ENCODE results near the gene FBXO24. TPM values are rescaled to one million over a fixed set of nuclear protein-coding genes. Genes with fewer than 3 reads are reported as not detected.

FBXO24 gene
- total and polyA plus RNA-seq, 9 of the 15 experiments (the other 6 are each of a cell fraction or from before 2014, with no cell fraction given), result 0.17 to 0.95 (median 0.50) TPM

DNA sequence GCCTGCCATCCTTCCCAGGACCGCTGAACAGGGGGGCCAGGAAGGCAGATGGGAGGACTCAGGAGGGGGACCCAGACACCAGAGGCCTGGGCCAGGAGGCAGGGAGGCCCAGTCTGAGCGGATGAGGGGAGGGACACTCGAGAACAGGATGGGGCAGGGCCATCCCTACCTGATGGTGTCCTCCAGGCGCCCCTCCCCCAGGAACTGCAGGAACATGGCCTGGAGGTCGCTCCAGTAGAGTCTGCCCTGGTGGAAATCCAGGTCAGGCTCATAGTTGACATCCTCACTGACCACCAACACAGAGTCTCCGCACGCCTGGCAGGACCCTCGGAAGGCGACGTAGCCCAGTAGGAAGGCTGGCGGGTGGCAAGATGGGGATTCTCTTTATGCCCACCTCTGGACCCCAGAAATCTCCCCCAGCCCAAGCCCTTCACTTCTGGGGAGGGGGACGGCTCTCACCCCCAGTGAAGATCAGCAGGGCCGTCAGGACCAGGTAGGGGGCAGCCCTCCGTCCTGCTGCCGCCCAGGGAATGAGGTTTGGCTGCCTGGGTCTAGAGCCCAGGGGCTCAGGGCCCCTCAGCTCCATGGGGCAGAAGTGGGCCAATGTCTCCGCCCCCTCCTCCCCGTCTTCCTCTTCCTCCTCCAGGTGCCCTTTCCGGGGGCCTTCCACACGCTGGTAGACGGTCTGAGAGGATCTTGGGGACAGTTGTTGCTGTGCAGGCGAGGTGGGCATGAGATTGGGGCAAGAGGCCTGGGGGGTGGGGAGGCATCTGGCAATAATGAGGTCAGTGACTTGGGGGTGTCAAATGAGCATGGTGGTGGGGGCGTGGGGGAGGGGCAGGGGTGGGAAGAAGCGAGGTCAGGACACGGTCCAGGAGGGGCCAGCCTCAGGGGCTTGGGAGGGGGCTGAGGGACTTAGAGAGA is 54.7 kb downstream of the FBXO24 start (continued):
- TF ChIP-seq, protein P1, sequence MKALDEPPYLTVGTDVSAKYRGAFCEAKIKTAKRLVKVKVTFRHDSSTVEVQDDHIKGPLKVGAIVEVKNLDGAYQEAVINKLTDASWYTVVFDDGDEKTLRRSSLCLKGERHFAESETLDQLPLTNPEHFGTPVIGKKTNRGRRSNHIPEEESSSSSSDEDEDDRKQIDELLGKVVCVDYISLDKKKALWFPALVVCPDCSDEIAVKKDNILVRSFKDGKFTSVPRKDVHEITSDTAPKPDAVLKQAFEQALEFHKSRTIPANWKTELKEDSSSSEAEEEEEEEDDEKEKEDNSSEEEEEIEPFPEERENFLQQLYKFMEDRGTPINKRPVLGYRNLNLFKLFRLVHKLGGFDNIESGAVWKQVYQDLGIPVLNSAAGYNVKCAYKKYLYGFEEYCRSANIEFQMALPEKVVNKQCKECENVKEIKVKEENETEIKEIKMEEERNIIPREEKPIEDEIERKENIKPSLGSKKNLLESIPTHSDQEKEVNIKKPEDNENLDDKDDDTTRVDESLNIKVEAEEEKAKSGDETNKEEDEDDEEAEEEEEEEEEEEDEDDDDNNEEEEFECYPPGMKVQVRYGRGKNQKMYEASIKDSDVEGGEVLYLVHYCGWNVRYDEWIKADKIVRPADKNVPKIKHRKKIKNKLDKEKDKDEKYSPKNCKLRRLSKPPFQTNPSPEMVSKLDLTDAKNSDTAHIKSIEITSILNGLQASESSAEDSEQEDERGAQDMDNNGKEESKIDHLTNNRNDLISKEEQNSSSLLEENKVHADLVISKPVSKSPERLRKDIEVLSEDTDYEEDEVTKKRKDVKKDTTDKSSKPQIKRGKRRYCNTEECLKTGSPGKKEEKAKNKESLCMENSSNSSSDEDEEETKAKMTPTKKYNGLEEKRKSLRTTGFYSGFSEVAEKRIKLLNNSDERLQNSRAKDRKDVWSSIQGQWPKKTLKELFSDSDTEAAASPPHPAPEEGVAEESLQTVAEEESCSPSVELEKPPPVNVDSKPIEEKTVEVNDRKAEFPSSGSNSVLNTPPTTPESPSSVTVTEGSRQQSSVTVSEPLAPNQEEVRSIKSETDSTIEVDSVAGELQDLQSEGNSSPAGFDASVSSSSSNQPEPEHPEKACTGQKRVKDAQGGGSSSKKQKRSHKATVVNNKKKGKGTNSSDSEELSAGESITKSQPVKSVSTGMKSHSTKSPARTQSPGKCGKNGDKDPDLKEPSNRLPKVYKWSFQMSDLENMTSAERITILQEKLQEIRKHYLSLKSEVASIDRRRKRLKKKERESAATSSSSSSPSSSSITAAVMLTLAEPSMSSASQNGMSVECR (CRISPR knock-in tag; IDR thresholded peaks at IDR 0.05), result no peak; the same call in 1 of the 2 replicates
- TF ChIP-seq, protein P2, sequence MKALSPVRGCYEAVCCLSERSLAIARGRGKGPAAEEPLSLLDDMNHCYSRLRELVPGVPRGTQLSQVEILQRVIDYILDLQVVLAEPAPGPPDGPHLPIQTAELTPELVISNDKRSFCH (CRISPR knock-in tag; IDR thresholded peaks at IDR 0.05), result no peak
- TF ChIP-seq, protein P2 (tag; IDR thresholded peaks at IDR 0.05), result no peak
- TF ChIP-seq EGR1 (conservative IDR thresholded peaks at IDR 0.05) (peak; percentile 26; the same call in 1 of the 2 replicates), SIN3A (IDR thresholded peaks at IDR 0.05; ENCODE audit: borderline replicate concordance in 2 of 2, control insufficient read depth in 1 of 2, low read depth in 2 of 2, low read length in 2 of 2) (peak in 1 of 2 experiments; percentile 20; a peak in 1 of 4 replicates), NCOA4 (IDR thresholded peaks at IDR 0.05; ENCODE audit: partially characterized antibody) (no peak), TAL1 (IDR thresholded peaks at IDR 0.05) (no peak), SPI1 (IDR thresholded peaks at IDR 0.05; ENCODE audit: borderline replicate concordance, low read depth, low read length) (peak; percentile 44; the same call in 1 of the 2 replicates), ZZZ3 (IDR thresholded peaks at IDR 0.05) (no peak), ZC3H4 (CRISPR knock-in tag; IDR thresholded peaks at IDR 0.05; ENCODE audit: borderline replicate concordance) (peak; percentile 61; the same call in 1 of the 2 replicates), MTA1 (IDR thresholded peaks at IDR 0.05; ENCODE audit: borderline replicate concordance) (no peak; the same call in 1 of the 2 replicates), CREB1 (IDR thresholded peaks at IDR 0.05) (no peak), CREB1 (CRISPR knock-in tag; IDR thresholded peaks at IDR 0.05) (peak; percentile 15; the same call in 1 of the 2 replicates), HNRNPLL (IDR thresholded peaks at IDR 0.05; ENCODE audit: low read depth, low read length, poor library complexity, severe bottlenecking) (no peak), CHCHD3 (CRISPR knock-in tag; IDR thresholded peaks at IDR 0.05) (no peak), CXXC5 (CRISPR knock-in tag; IDR thresholded peaks at IDR 0.05) (peak; percentile 6), TARDBP (IDR thresholded peaks at IDR 0.05) (no peak), MECOM (CRISPR knock-in tag; IDR thresholded peaks at IDR 0.05) (no peak)
- TF ChIP-seq, protein P3, sequence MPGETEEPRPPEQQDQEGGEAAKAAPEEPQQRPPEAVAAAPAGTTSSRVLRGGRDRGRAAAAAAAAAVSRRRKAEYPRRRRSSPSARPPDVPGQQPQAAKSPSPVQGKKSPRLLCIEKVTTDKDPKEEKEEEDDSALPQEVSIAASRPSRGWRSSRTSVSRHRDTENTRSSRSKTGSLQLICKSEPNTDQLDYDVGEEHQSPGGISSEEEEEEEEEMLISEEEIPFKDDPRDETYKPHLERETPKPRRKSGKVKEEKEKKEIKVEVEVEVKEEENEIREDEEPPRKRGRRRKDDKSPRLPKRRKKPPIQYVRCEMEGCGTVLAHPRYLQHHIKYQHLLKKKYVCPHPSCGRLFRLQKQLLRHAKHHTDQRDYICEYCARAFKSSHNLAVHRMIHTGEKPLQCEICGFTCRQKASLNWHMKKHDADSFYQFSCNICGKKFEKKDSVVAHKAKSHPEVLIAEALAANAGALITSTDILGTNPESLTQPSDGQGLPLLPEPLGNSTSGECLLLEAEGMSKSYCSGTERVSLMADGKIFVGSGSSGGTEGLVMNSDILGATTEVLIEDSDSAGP (CRISPR knock-in tag; IDR thresholded peaks at IDR 0.05), result 0 out of 2 replicates have a peak, but pooled peaks have one; percentile 58
- TF ChIP-seq, protein P4, sequence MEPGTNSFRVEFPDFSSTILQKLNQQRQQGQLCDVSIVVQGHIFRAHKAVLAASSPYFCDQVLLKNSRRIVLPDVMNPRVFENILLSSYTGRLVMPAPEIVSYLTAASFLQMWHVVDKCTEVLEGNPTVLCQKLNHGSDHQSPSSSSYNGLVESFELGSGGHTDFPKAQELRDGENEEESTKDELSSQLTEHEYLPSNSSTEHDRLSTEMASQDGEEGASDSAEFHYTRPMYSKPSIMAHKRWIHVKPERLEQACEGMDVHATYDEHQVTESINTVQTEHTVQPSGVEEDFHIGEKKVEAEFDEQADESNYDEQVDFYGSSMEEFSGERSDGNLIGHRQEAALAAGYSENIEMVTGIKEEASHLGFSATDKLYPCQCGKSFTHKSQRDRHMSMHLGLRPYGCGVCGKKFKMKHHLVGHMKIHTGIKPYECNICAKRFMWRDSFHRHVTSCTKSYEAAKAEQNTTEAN (CRISPR knock-in tag; IDR thresholded peaks at IDR 0.05), result no peak
